H9 (cell line): ENCODE data around the gene EVI5. TPM values are rescaled to one million over a fixed set of nuclear protein-coding genes. Genes with fewer than 3 reads are reported as not detected.

Experiments
- DNase-seq: peaks from one replicate; pipeline ENCODE4 v3.0.0-alpha.2; 2017
- H2AFZ ChIP-seq: one replicate; pipeline ENCODE4 v1.6.1; 2013; ENCODE audit warnings: mild to moderate bottlenecking, low read length, control low read depth, moderate library complexity
- H2AK5ac ChIP-seq: 2 replicates; pipeline ENCODE4 v1.6.1; 2013; ENCODE audit warnings: low read length, control low read depth, mixed read lengths; ENCODE audit not compliant: insufficient read length
- H2BK120ac ChIP-seq: one replicate; pipeline ENCODE4 v1.6.1; 2013; ENCODE audit warnings: low read depth, mild to moderate bottlenecking, low read length, control low read depth, inconsistent platforms; ENCODE audit not compliant: poor library complexity, severe bottlenecking
- H2BK12ac ChIP-seq: 2 replicates; pipeline ENCODE4 v1.6.1; 2013; ENCODE audit warnings: low read length, control low read depth, mixed read lengths, low read depth; ENCODE audit not compliant: insufficient read length
- H2BK15ac ChIP-seq: 2 replicates; pipeline ENCODE4 v1.6.1; 2013; ENCODE audit warnings: low read depth, low read length, control low read depth
- H2BK20ac ChIP-seq: one replicate; pipeline ENCODE4 v1.6.1; 2013; ENCODE audit warnings: low read depth, mild to moderate bottlenecking, low read length, control low read depth, inconsistent platforms; ENCODE audit not compliant: poor library complexity, severe bottlenecking
- H2BK5ac ChIP-seq: 2 replicates; pipeline ENCODE4 v1.6.1; 2013; ENCODE audit warnings: low read length, control low read depth, mixed read lengths; ENCODE audit not compliant: insufficient read length
- H3K14ac ChIP-seq: 2 replicates; pipeline ENCODE4 v1.6.1; 2013; ENCODE audit warnings: low read length, control low read depth; ENCODE audit not compliant: insufficient read depth
- H3K18ac ChIP-seq: 2 replicates; pipeline ENCODE4 v1.6.1; 2013; ENCODE audit warnings: low read depth, mild to moderate bottlenecking, mixed read lengths, low read length, control low read depth; ENCODE audit not compliant: insufficient read length
- H3K23ac ChIP-seq: 2 replicates; pipeline ENCODE4 v1.6.1; 2013; ENCODE audit warnings: low read length, control low read depth, mixed read lengths, low read depth; ENCODE audit not compliant: insufficient read length
- H3K23me2 ChIP-seq: 2 replicates; pipeline ENCODE4 v1.6.1; 2013; ENCODE audit warnings: low read depth, mild to moderate bottlenecking, mixed read lengths, low read length, control low read depth; ENCODE audit not compliant: insufficient read length, poor library complexity, severe bottlenecking
- H3K27ac ChIP-seq: 2 replicates; pipeline ENCODE4 v1.5.1; 2013; ENCODE audit warnings: low read length, control low read depth, mixed read lengths, low read depth; ENCODE audit not compliant: insufficient read length
- H3K27me3 ChIP-seq: 2 replicates; pipeline ENCODE4 v1.6.1; 2013; ENCODE audit warnings: low read length, control low read depth, inconsistent platforms; ENCODE audit not compliant: insufficient read depth
- H3K4ac ChIP-seq: 2 replicates; pipeline ENCODE4 v1.6.1; 2013; ENCODE audit warnings: low read depth, mild to moderate bottlenecking, control low read depth, inconsistent platforms, low read length, moderate library complexity
- H3K4me1 ChIP-seq: 2 replicates; pipeline ENCODE4 v1.6.1; 2013; ENCODE audit warnings: low read length, control low read depth, inconsistent platforms; ENCODE audit not compliant: insufficient read depth
- H3K4me2 ChIP-seq: 2 replicates; pipeline ENCODE4 v1.6.1; 2013; ENCODE audit warnings: low read length, control low read depth, mixed read lengths; ENCODE audit not compliant: insufficient read length, insufficient read depth
- H3K56ac ChIP-seq: 2 replicates; pipeline ENCODE4 v1.6.1; 2013; ENCODE audit warnings: low read depth, mild to moderate bottlenecking, mixed read lengths, low read length, control low read depth; ENCODE audit not compliant: insufficient read length
- H3K79me1 ChIP-seq: 2 replicates; pipeline ENCODE4 v1.6.1; 2013; ENCODE audit warnings: low read depth, mild to moderate bottlenecking, moderate library complexity, low read length, control low read depth, inconsistent platforms; ENCODE audit not compliant: insufficient read depth, poor library complexity, severe bottlenecking
- H3K79me2 ChIP-seq: 2 replicates; pipeline ENCODE4 v1.6.1; 2013; ENCODE audit warnings: low read length, control low read depth, inconsistent platforms; ENCODE audit not compliant: insufficient read depth
- H3K9ac ChIP-seq: 2 replicates; pipeline ENCODE4 v1.6.1; 2013; ENCODE audit warnings: low read length, control low read depth, mixed read lengths; ENCODE audit not compliant: insufficient read length; ENCODE audit errors: extremely low read depth
- H3K9me3 ChIP-seq: one replicate; pipeline ENCODE4 v1.6.1; 2013; ENCODE audit warnings: low read depth, low read length, inconsistent platforms; ENCODE audit not compliant: control insufficient read depth
- H3T11ph ChIP-seq: one replicate; pipeline ENCODE4 v1.6.1; 2013; ENCODE audit warnings: mild to moderate bottlenecking, low read length, control low read depth, inconsistent platforms
- H4K20me1 ChIP-seq: one replicate; pipeline ENCODE4 v1.6.1; 2013; ENCODE audit not compliant: control insufficient read depth, insufficient read length, insufficient read depth
- H4K5ac ChIP-seq: 2 replicates; pipeline ENCODE4 v1.6.1; 2013; ENCODE audit warnings: low read depth, mild to moderate bottlenecking, mixed read lengths, low read length, control low read depth; ENCODE audit not compliant: insufficient read length
- H4K8ac ChIP-seq: replicated peaks from 2 replicates; pipeline ENCODE4 v1.6.1; 2013; ENCODE audit warnings: low read length, control low read depth, mixed read lengths, low read depth; ENCODE audit not compliant: insufficient read length
- H4K91ac ChIP-seq: 2 replicates; pipeline ENCODE4 v1.6.1; 2013; ENCODE audit warnings: low read depth, mild to moderate bottlenecking, moderate library complexity, mixed read lengths, low read length, control low read depth; ENCODE audit not compliant: insufficient read length
- H3K27ac Mint-ChIP-seq, 3 experiments: 2 replicates in 2 of 3; 3 replicates in 1 of 3; pipeline ENCODE4 v1.8.0; 2020 to 2021; ENCODE audit warnings: mixed read lengths in 3 of 3, mild to moderate bottlenecking in 1 of 3, moderate library complexity in 1 of 3
- H3K27me3 Mint-ChIP-seq: 2 replicates; pipeline ENCODE4 v1.8.0; 2021; ENCODE audit warnings: low read depth, mild to moderate bottlenecking, moderate library complexity, mixed read lengths
- H3K36me3 Mint-ChIP-seq, 3 experiments: 2 replicates in 2 of 3; 3 replicates in 1 of 3; pipeline ENCODE4 v1.8.0; 2020 to 2021; ENCODE audit warnings: low read depth in 3 of 3, mixed read lengths in 3 of 3; ENCODE audit not compliant: insufficient read depth in 1 of 3
- H3K4me1 Mint-ChIP-seq, 2 experiments: 2 replicates each; pipeline ENCODE4 v1.8.0; 2020; ENCODE audit warnings: mixed read lengths in 2 of 2
- H3K4me3 Mint-ChIP-seq, 2 experiments: 2 replicates in 1 of 2; 3 replicates in 1 of 2; pipeline ENCODE4 v1.8.0; 2020 to 2021; ENCODE audit warnings: mild to moderate bottlenecking in 2 of 2, mixed read lengths in 2 of 2, moderate library complexity in 1 of 2
- H3K9me3 Mint-ChIP-seq, 2 experiments: 2 replicates in 1 of 2; 3 replicates in 1 of 2; pipeline ENCODE4 v1.8.0; 2020; ENCODE audit warnings: mild to moderate bottlenecking in 2 of 2, mixed read lengths in 2 of 2, moderate library complexity in 1 of 2
- WGBS: extraction: QIAGEN DNeasy Blood & Tissue Kit; methylation state at CpG from one replicate; pipeline ENCODE4 v1.1.7; 2013; ENCODE audit warnings: missing lambda C conversion rate, low lambda C conversion rate, mixed read lengths; ENCODE audit not compliant: insufficient read length; ENCODE audit errors: extremely low coverage; 5-methylcytosine and 5-hydroxymethylcytosine counted together
- total RNA-seq: library from RNA; stranded (reverse); gene quantifications from 2 replicates; pipeline ENCODE4 v1.2.1, GENCODE V29; 2021
- TF ChIP-seq, protein P1 (sequence below): fragments of 200-600 bp; sonication (generic); conservative IDR thresholded peaks from 3 replicates; pipeline ENCODE4 v1.8.0; 2021; ENCODE audit warnings: antibody characterized with exemption, mild to moderate bottlenecking

EVI5 gene
- total RNA-seq, 1 experiment from 2014 or later, result 9.7 TPM

DNA sequence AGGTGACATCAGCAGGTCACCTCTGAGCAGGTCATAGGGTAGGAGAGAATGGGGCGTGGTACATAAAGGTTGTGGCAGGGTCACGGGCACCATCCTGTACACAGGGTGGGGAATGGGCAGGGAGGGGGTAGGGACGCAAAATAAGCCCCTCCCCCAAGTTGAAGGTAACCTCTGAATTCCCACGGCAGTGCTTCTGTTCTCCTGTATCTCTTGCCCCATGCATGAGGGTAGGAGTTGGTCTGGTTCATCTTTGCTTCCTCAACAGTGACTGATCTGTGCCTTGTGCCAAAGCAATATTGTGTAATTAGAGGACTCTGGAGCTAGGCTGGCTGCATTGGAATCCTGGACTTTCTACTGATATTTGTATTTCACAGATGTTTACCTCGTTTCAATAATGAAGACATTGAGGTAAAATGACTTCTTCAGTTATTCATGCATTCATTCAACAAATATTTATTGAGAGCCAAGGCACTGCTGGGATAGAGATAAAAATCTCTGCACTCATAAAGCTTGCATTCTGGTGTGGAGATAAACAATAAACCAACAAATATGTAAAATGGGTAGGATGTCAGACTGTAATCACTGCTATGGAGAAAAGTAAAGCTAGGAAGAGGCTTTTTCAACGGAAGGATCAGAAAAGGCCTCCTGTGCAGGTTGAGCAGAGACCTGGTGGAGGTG, 279.8 kb downstream of the EVI5 start:
- H4K5ac ChIP-seq, result no peak overlapping the region
- H3K4ac ChIP-seq, result no peak overlapping the region
- DNase-seq, result no peak
- Mint-ChIP-seq H3K9me3 (no peaks in the 10 kb centered on the region; a peak in 1 of 5 replicates), H3K27me3 (no peaks in the 10 kb centered on the region), H3K36me3 (0 out of 7 replicates have a peak, but pooled peaks cover 0 to 1% (median 0%) of the 10 kb centered on the region in 3 experiments), H3K4me1 (no peaks in the 10 kb centered on the region), H3K27ac (no peak overlapping the region; a peak in 1 of 7 replicates), H3K4me3 (no peak overlapping the region)
- no peaks in the 10 kb centered on the region for H3K27me3 ChIP-seq
- H3K56ac ChIP-seq, result no peak overlapping the region
- no CpG with 5 or more reads among the region's 6 CpGs for WGBS
- H4K8ac ChIP-seq, result no peak overlapping the region
- H3K23me2 ChIP-seq, result no peaks in the 10 kb centered on the region
- no peaks in the 10 kb centered on the region for H4K20me1 ChIP-seq
- no peak overlapping the region for H3K18ac ChIP-seq
- no peaks in the 10 kb centered on the region for H3K79me1 ChIP-seq
- H3K79me2 ChIP-seq, result no peaks in the 10 kb centered on the region
- no peak overlapping the region for H2BK5ac ChIP-seq
- no peak overlapping the region for H2BK15ac ChIP-seq
- H4K91ac ChIP-seq, result no peak overlapping the region
- H3K14ac ChIP-seq, result no peak overlapping the region
- no peak overlapping the region for H2BK12ac ChIP-seq
- no peak overlapping the region for H3T11ph ChIP-seq
- H2BK20ac ChIP-seq, result no peak overlapping the region
- H3K23ac ChIP-seq, result no peak overlapping the region
- H3K9ac ChIP-seq, result no peak overlapping the region
- no peak overlapping the region for H2AK5ac ChIP-seq
- H2AFZ ChIP-seq, result no peak overlapping the region
- no peak overlapping the region for H2BK120ac ChIP-seq
- no peak overlapping the region for H3K27ac ChIP-seq
- no peak overlapping the region for H3K4me2 ChIP-seq
- TF ChIP-seq, protein P1, sequence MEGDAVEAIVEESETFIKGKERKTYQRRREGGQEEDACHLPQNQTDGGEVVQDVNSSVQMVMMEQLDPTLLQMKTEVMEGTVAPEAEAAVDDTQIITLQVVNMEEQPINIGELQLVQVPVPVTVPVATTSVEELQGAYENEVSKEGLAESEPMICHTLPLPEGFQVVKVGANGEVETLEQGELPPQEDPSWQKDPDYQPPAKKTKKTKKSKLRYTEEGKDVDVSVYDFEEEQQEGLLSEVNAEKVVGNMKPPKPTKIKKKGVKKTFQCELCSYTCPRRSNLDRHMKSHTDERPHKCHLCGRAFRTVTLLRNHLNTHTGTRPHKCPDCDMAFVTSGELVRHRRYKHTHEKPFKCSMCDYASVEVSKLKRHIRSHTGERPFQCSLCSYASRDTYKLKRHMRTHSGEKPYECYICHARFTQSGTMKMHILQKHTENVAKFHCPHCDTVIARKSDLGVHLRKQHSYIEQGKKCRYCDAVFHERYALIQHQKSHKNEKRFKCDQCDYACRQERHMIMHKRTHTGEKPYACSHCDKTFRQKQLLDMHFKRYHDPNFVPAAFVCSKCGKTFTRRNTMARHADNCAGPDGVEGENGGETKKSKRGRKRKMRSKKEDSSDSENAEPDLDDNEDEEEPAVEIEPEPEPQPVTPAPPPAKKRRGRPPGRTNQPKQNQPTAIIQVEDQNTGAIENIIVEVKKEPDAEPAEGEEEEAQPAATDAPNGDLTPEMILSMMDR, result no peak
- H3K9me3 ChIP-seq, result no peaks in the 10 kb centered on the region
- no peaks in the 10 kb centered on the region; the same call in 1 of the 2 replicates for H3K4me1 ChIP-seq
